C4-2B (cell line): ENCODE data around the gene FGF18.

Source experiments
- CTCF ChIP-seq: fragments of 450-650 bp; conservative IDR thresholded peaks from 2 replicates; pipeline ENCODE4 v1.5.1; 2017; ENCODE audit warnings: mild to moderate bottlenecking
- ZFX ChIP-seq: fragments of 450-650 bp; IDR thresholded peaks from 2 replicates; pipeline ENCODE4 v1.6.1; 2017

GRCh38 chr5:171477666-171478065 is 58.2 kb downstream of the FGF18 start:
- TF ChIP-seq CTCF (no peak), ZFX (no peak)
